ENCODE data around the gene CNTNAP5. TPM values are rescaled to one million over a fixed set of nuclear protein-coding genes. Genes with fewer than 3 reads are reported as not detected.

CNTNAP5 gene
- total and polyA plus RNA-seq, 2 of the 8 experiments (the other 6 are each of a cell fraction or from before 2014, with no cell fraction given) = 0.11 to 0.76 TPM

- H2BK20ac ChIP-seq (ENCODE audit: low read length) = no peak overlapping the region
- no peak overlapping the region for H3K4me2 ChIP-seq (ENCODE audit: insufficient read depth in 1 of 2, low read depth in 2 of 2, low read length in 2 of 2)
- H2AK5ac ChIP-seq (ENCODE audit: low read depth, low read length) = no peak overlapping the region
- H3K4ac ChIP-seq (replicated peaks; ENCODE audit: insufficient read length, low read depth, low read length) = no peak overlapping the region
- no peak overlapping the region for H4K8ac ChIP-seq (ENCODE audit: extremely low read depth, insufficient read depth, low read length)
- no peak overlapping the region for H2BK120ac ChIP-seq (replicated peaks; ENCODE audit: low read depth, low read length)
- POLR2A ChIA-PET (ENCODE audit: partially characterized antibody) = no interaction called here
- H3K79me2 ChIP-seq (ENCODE audit: control insufficient read depth in 1 of 2, insufficient read depth in 2 of 2, low read length in 2 of 2) = no peaks in the 10 kb centered on the region
- FAIRE-seq = no peak
- H3K9me3 ChIP-seq (ENCODE audit: insufficient read depth in 2 of 2, low read depth in 1 of 2, low read length in 1 of 2) = no peaks in the 10 kb centered on the region
- no peak overlapping the region for H4K5ac ChIP-seq (ENCODE audit: insufficient read length, low read depth, low read length)
- H3K23me2 ChIP-seq (ENCODE audit: low read depth, low read length) = no peaks in the 10 kb centered on the region
- no peaks in the 10 kb centered on the region for H3K79me1 ChIP-seq (ENCODE audit: low read depth, low read length)
- H2BK15ac ChIP-seq (ENCODE audit: low read length) = no peak overlapping the region
- no peak overlapping the region for H3K56ac ChIP-seq (replicated peaks; ENCODE audit: insufficient read length, low read depth, low read length)
- no peak overlapping the region for H2BK5ac ChIP-seq (ENCODE audit: low read depth, low read length)
- H2AFZ ChIP-seq (ENCODE audit: low read length) = no peak overlapping the region
- H4K91ac ChIP-seq (replicated peaks; ENCODE audit: insufficient read length, low read length) = no peak overlapping the region
- H3K4me1 ChIP-seq (replicated peaks in 1 of 4; ENCODE audit: control insufficient read depth in 3 of 4, insufficient read depth in 4 of 4, low read length in 3 of 4) = peaks cover 0 to 2% (median 0%) of the 10 kb centered on the region in 4 experiments; a peak in 1 of 7 replicates
- no peak overlapping the region for H3K23ac ChIP-seq (ENCODE audit: insufficient read length)
- no peaks in the 10 kb centered on the region for H3K27me3 ChIP-seq (replicated peaks in 1 of 4; ENCODE audit: control insufficient read depth in 3 of 4, extremely low read depth in 1 of 4, insufficient read depth in 3 of 4, low read length in 3 of 4)
- H3K9ac ChIP-seq (replicated peaks in 1 of 4; ENCODE audit: extremely low read depth in 1 of 4, low read depth in 3 of 4, low read length in 3 of 4) = no peak overlapping the region
- CTCF ChIA-PET (ENCODE audit: partially characterized antibody) = interaction anchor here (1.1 to 1.6 kb wide), 2 partner anchors 140 to 223 kb away, joined by 3 read pairs; partner anchors contain the start of gene CNTNAP5
- H2BK12ac ChIP-seq (ENCODE audit: low read depth, low read length) = no peak overlapping the region
- no peak overlapping the region for H3K14ac ChIP-seq (ENCODE audit: insufficient read length)
- H3K18ac ChIP-seq (ENCODE audit: extremely low read depth, low read length) = no peak overlapping the region
- no peak overlapping the region for H3K27ac ChIP-seq (ENCODE audit: low read depth, low read length)
- no peaks in the 10 kb centered on the region for H4K20me1 ChIP-seq (replicated peaks in 1 of 2; ENCODE audit: control insufficient read depth in 1 of 2, insufficient read depth in 2 of 2, low read length in 2 of 2)
- no peak for DNase-seq (ENCODE audit: low read depth in 1 of 2, low spot score in 2 of 2)
- no peak overlapping the region for H3K4me3 ChIP-seq (ENCODE audit: extremely low read depth in 1 of 4, insufficient read depth in 2 of 4, low read depth in 3 of 4, low read length in 4 of 4)
- H3K36me3 ChIP-seq (ENCODE audit: control insufficient read depth in 2 of 4, insufficient read depth in 4 of 4, low read length in 3 of 4) = no peaks in the 10 kb centered on the region
- no peak for TF ChIP-seq CBX8 (IDR thresholded peaks at IDR 0.05; ENCODE audit: borderline replicate concordance, low read depth, low read length)
- no peak for TF ChIP-seq E2F6 (IDR thresholded peaks at IDR 0.05)
- no peak for TF ChIP-seq KDM1A (IDR thresholded peaks at IDR 0.05; ENCODE audit: borderline replicate concordance, low read length)
- no peak for TF ChIP-seq JUND (IDR thresholded peaks at IDR 0.05; ENCODE audit: low read length)
- no peak for TF ChIP-seq CTBP2 (IDR thresholded peaks at IDR 0.05; ENCODE audit: borderline replicate concordance, insufficient read depth, insufficient read length, low read length)
- no peak for TF ChIP-seq HDAC2 (IDR thresholded peaks at IDR 0.05; ENCODE audit: borderline replicate concordance in 1 of 2, low read depth in 2 of 2, low read length in 2 of 2)
- no peak for TF ChIP-seq KDM4A (IDR thresholded peaks at IDR 0.05; ENCODE audit: low read depth, low read length, severe bottlenecking)
- TF ChIP-seq ZNF274 (IDR thresholded peaks at IDR 0.05; ENCODE audit: borderline replicate concordance, extremely low read depth, low read length) = no peak
- TF ChIP-seq TEAD4 (IDR thresholded peaks at IDR 0.05; ENCODE audit: low read depth, low read length) = no peak
- no peak for TF ChIP-seq CEBPB (IDR thresholded peaks at IDR 0.05; ENCODE audit: low read depth, low read length)
- TF ChIP-seq USF2 (IDR thresholded peaks at IDR 0.05; ENCODE audit: low read length) = no peak
- TF ChIP-seq HDAC6 (IDR thresholded peaks at IDR 0.05; ENCODE audit: low read depth, low read length) = no peak
- no peak for TF ChIP-seq SAP30 (IDR thresholded peaks at IDR 0.05; ENCODE audit: insufficient read depth, insufficient replicate concordance, low read length)
These were observed 223.3 kb downstream of the CNTNAP5 start for GRCh38 chr2:124248386-124248785.

Measured in H1 (cell line).